ENCODE data around the gene NEO1. TPM values are rescaled to one million over a fixed set of nuclear protein-coding genes. Genes with fewer than 3 reads are reported as not detected.

The NEO1 gene
- total RNA-seq, 8 experiments from 2014 or later, result 21.5 to 98.0 (median 48.5) TPM

- WGBS, 10 experiments, result 59 to 100% (median 86%) methylated on average over 2 to 5 of the region's 5 CpGs; no CpG with 5 or more reads in 3 of the 10 experiments
- in situ Hi-C loops (cut with MboI; ENCODE audit: low pct_unique_long_range_greater_than_20kb in 2 of 9, low sequenced_read_pairs in 9 of 9, unreplicated experiment in 9 of 9), result loop anchor here in 7 of 9 experiments (25.0 kb wide), 4 partner anchors 234 to 409 kb away; partner anchors contain the start of gene CD276 (in 4 of the 7)
Measured at GRCh38 chr15:73303636-73304035, 251.4 kb downstream of the NEO1 start.

GRCh38 chr15:73305331-73306211, 253.3 kb downstream of the NEO1 start:
- 30 to 80% (median 50%) methylated on average over 2 to 6 of the region's 12 CpGs; no CpG with 5 or more reads in 3 of the 10 experiments for WGBS, 10 experiments
- in situ Hi-C loops (cut with MboI; ENCODE audit: low pct_unique_long_range_greater_than_20kb in 2 of 9, low sequenced_read_pairs in 9 of 9, unreplicated experiment in 9 of 9), result loop anchor here in 7 of 9 experiments (25.0 kb wide), 4 partner anchors 232 to 407 kb away; partner anchors contain the start of gene CD276 (in 4 of the 7)
- H3K27ac ChIP-seq, result no peak overlapping the region

More at GRCh38 chr15:73303636-73304035, 251.4 kb downstream of the NEO1 start:
- ATAC-seq (replicated peaks in 6 of 8), result no peak
- Histone ChIP-seq H3K4me1 (replicated peaks in 1 of 2) (peaks cover 2 to 3% of the 10 kb centered on the region in 2 donors), H3K27ac (no peak overlapping the region), H3K4me3 (no peak overlapping the region)

GRCh38 chr15:73308305-73308704, 256.0 kb downstream of the NEO1 start:
- in situ Hi-C loops (cut with MboI; ENCODE audit: low pct_unique_long_range_greater_than_20kb in 2 of 9, low sequenced_read_pairs in 9 of 9, unreplicated experiment in 9 of 9), result loop anchor here in 7 of 9 experiments (25.0 kb wide), 4 partner anchors 229 to 404 kb away; partner anchors contain the start of gene CD276 (in 4 of the 7)
- Histone ChIP-seq H3K4me3 (no peak overlapping the region), H3K27ac (no peak overlapping the region), H3K4me1 (replicated peaks in 1 of 2) (peaks cover 2 to 3% of the 10 kb centered on the region in 2 donors)
- WGBS, 10 experiments, result 86 to 100% (median 89%) methylated on average over 1 to 7 of the region's 8 CpGs; no CpG with 5 or more reads in 1 of the 10 experiments
- no peak for ATAC-seq (replicated peaks in 6 of 8)

More at GRCh38 chr15:73305331-73306211, 253.3 kb downstream of the NEO1 start:
- H3K4me3 ChIP-seq, result no peak overlapping the region
- ATAC-seq (replicated peaks in 6 of 8), result peak; percentile 93 to 99 (median 96)
- peaks cover 2 to 3% of the 10 kb centered on the region in 2 donors for H3K4me1 ChIP-seq (replicated peaks in 1 of 2)

GRCh38 chr15:73313861-73314260, 261.6 kb downstream of the NEO1 start:
- in situ Hi-C loops (cut with MboI; ENCODE audit: low pct_unique_long_range_greater_than_20kb in 2 of 9, low sequenced_read_pairs in 9 of 9, unreplicated experiment in 9 of 9), result loop anchor here in 7 of 9 experiments (25.0 kb wide), 4 partner anchors 223 to 398 kb away; partner anchors contain the start of gene CD276 (in 4 of the 7)
- ATAC-seq (replicated peaks in 6 of 8), result no peak
- peaks cover 13 to 17% of the 10 kb centered on the region in 2 donors for H3K4me1 ChIP-seq (replicated peaks in 1 of 2)
- H3K4me3 ChIP-seq, result no peak overlapping the region
- no peak overlapping the region for H3K27ac ChIP-seq
- 0 to 100% (median 82%) methylated on average over 1 to 2 of the region's 2 CpGs; no CpG with 5 or more reads in 1 of the 10 experiments for WGBS, 10 experiments

- in situ Hi-C loops (cut with MboI; ENCODE audit: low pct_unique_long_range_greater_than_20kb in 2 of 9, low sequenced_read_pairs in 9 of 9, unreplicated experiment in 9 of 9), result loop anchor here in 7 of 9 experiments (25.0 kb wide), 4 partner anchors 219 to 394 kb away; partner anchors contain the start of gene CD276 (in 4 of the 7)
- Histone ChIP-seq H3K27ac (peak overlapping the region in 1 of 2 donors; percentile 60), H3K4me1 (replicated peaks in 1 of 2) (peaks cover 33 to 40% of the 10 kb centered on the region in 2 donors), H3K4me3 (no peak overlapping the region)
- peak in 5 of 8 experiments; percentile 21 to 34 (median 25) for ATAC-seq (replicated peaks in 6 of 8)
- 57 to 86% (median 73%) methylated on average over 1 to 7 of the region's 16 CpGs; no CpG with 5 or more reads in 3 of the 10 experiments for WGBS, 10 experiments
Measured at GRCh38 chr15:73317651-73318462, 265.6 kb downstream of the NEO1 start.

- ATAC-seq (replicated peaks in 6 of 8), result peak; percentile 21 to 89 (median 86)
- WGBS, 10 experiments, result 14 to 67% methylated on average over 1 to 11 of the region's 42 CpGs; no CpG with 5 or more reads in 8 of the 10 experiments
- peak overlapping the region in 1 of 5 donors; percentile 17 for H3K4me3 ChIP-seq
Measured at GRCh38 chr15:73318463-73319351, 266.4 kb downstream of the NEO1 start.

GRCh38 chr15:73319460-73320245, 267.4 kb downstream of the NEO1 start:
- Histone ChIP-seq H3K4me3 (no peak overlapping the region), H3K4me1 (replicated peaks in 1 of 2) (peaks cover 33 to 40% of the 10 kb centered on the region in 2 donors), H3K27ac (peak overlapping the region in 1 of 2 donors; percentile 54)
- 63 to 100% (median 85%) methylated on average over 1 to 6 of the region's 8 CpGs; no CpG with 5 or more reads in 6 of the 10 experiments for WGBS, 10 experiments
- in situ Hi-C loops (cut with MboI; ENCODE audit: low pct_unique_long_range_greater_than_20kb in 2 of 9, low sequenced_read_pairs in 9 of 9, unreplicated experiment in 9 of 9), result loop anchor here in 7 of 9 experiments (25.0 kb wide), 4 partner anchors 218 to 393 kb away; partner anchors contain the start of gene CD276 (in 4 of the 7)
- ATAC-seq (replicated peaks in 6 of 8), result no peak

More at GRCh38 chr15:73318463-73319351, 266.4 kb downstream of the NEO1 start:
- in situ Hi-C loops (cut with MboI; ENCODE audit: low pct_unique_long_range_greater_than_20kb in 2 of 9, low sequenced_read_pairs in 9 of 9, unreplicated experiment in 9 of 9), result loop anchor here in 7 of 9 experiments (25.0 kb wide), 4 partner anchors 219 to 394 kb away; partner anchors contain the start of gene CD276 (in 4 of the 7)
- Histone ChIP-seq H3K27ac (peak overlapping the region; percentile 60), H3K4me1 (replicated peaks in 1 of 2) (peaks cover 33 to 40% of the 10 kb centered on the region in 2 donors)

- H3K4me3 ChIP-seq, result no peak overlapping the region
- no peak for ATAC-seq (replicated peaks in 6 of 8)
- in situ Hi-C loops (cut with MboI; ENCODE audit: low pct_unique_long_range_greater_than_20kb in 2 of 9, low sequenced_read_pairs in 9 of 9, unreplicated experiment in 9 of 9), result loop anchor here in 7 of 9 experiments (25.0 kb wide), 4 partner anchors 217 to 392 kb away; partner anchors contain the start of gene CD276 (in 4 of the 7)
- 0 to 100% (median 100%) methylated on average over 1 of the region's 3 CpGs; no CpG with 5 or more reads in 7 of the 10 experiments for WGBS, 10 experiments
- peaks cover 37 to 40% of the 10 kb centered on the region in 2 donors for H3K4me1 ChIP-seq (replicated peaks in 1 of 2)
- H3K27ac ChIP-seq, result no peak overlapping the region
Measured at GRCh38 chr15:73320619-73321180, 268.4 kb downstream of the NEO1 start.

- peak in 4 of 8 experiments; percentile 15 to 74 (median 36) for ATAC-seq (replicated peaks in 6 of 8)
- WGBS, 10 experiments, result 20 to 94% (median 55%) methylated on average over 1 to 9 of the region's 17 CpGs; no CpG with 5 or more reads in 2 of the 10 experiments
- H3K4me3 ChIP-seq, result no peak overlapping the region
- in situ Hi-C loops (cut with MboI; ENCODE audit: low pct_unique_long_range_greater_than_20kb in 2 of 9, low sequenced_read_pairs in 9 of 9, unreplicated experiment in 9 of 9), result loop anchor here in 7 of 9 experiments (25.0 kb wide), 4 partner anchors 216 to 391 kb away; partner anchors contain the start of gene CD276 (in 4 of the 7)
- peak overlapping the region in 1 of 2 donors; percentile 17 for H3K27ac ChIP-seq
- H3K4me1 ChIP-seq (replicated peaks in 1 of 2), result peaks cover 39 to 40% of the 10 kb centered on the region in 2 donors
Measured at GRCh38 chr15:73321496-73322450, 269.5 kb downstream of the NEO1 start.
